Endothelial cell (in vitro differentiated cells): Measurements from ENCODE around the gene PLA2G10. TPM values are rescaled to one million over a fixed set of nuclear protein-coding genes. Genes with fewer than 3 reads are reported as not detected.
"Not testable (repeated sequence)": the region's sequence is repeated elsewhere in the genome, so short reads cannot be mapped to it uniquely, and the experiment has no call there.

ENCODE experiments used
- DNase-seq: peaks from one replicate; pipeline ENCODE4 v3.0.0; 2021; ENCODE audit warnings: low spot score
- H3K27ac Mint-ChIP-seq: one replicate; pipeline ENCODE4 v1.8.0; 2021; ENCODE audit warnings: mixed read lengths, inconsistent platforms; ENCODE audit not compliant: unreplicated experiment
- H3K27me3 Mint-ChIP-seq: one replicate; pipeline ENCODE4 v1.8.0; 2021; ENCODE audit warnings: mild to moderate bottlenecking, moderate library complexity, mixed read lengths, inconsistent platforms; ENCODE audit not compliant: unreplicated experiment
- H3K36me3 Mint-ChIP-seq: one replicate; pipeline ENCODE4 v1.8.0; 2021; ENCODE audit warnings: mild to moderate bottlenecking, low read depth, mixed read lengths, inconsistent platforms; ENCODE audit not compliant: unreplicated experiment
- H3K4me1 Mint-ChIP-seq: one replicate; pipeline ENCODE4 v1.8.0; 2021; ENCODE audit warnings: mild to moderate bottlenecking, mixed read lengths, inconsistent platforms; ENCODE audit not compliant: unreplicated experiment
- H3K4me3 Mint-ChIP-seq: one replicate; pipeline ENCODE4 v1.8.0; 2021; ENCODE audit warnings: mild to moderate bottlenecking, mixed read lengths, inconsistent platforms; ENCODE audit not compliant: unreplicated experiment
- H3K9me3 Mint-ChIP-seq: one replicate; pipeline ENCODE4 v1.8.0; 2021; ENCODE audit warnings: mixed read lengths, inconsistent platforms; ENCODE audit not compliant: unreplicated experiment
- long read RNA-seq: library from polyadenylated mRNA; unstranded; transcript quantifications from one replicate; pipeline ENCODE4 v2.0.0, GENCODE V29; 2020; ENCODE audit not compliant: unreplicated experiment
- total RNA-seq: library from RNA; stranded (reverse); fragmentation: NEBNext Ultra II Directional; extraction: Animal tissue kit (Norgen Biotek cat#: 25700); gene quantifications from one replicate; pipeline ENCODE4 v1.2.1, GENCODE V29; 2021; ENCODE audit not compliant: unreplicated experiment

PLA2G10 gene, protein sequence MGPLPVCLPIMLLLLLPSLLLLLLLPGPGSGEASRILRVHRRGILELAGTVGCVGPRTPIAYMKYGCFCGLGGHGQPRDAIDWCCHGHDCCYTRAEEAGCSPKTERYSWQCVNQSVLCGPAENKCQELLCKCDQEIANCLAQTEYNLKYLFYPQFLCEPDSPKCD
- total RNA-seq: 0.28 TPM
- long read RNA-seq: 0 reads

DNA sequence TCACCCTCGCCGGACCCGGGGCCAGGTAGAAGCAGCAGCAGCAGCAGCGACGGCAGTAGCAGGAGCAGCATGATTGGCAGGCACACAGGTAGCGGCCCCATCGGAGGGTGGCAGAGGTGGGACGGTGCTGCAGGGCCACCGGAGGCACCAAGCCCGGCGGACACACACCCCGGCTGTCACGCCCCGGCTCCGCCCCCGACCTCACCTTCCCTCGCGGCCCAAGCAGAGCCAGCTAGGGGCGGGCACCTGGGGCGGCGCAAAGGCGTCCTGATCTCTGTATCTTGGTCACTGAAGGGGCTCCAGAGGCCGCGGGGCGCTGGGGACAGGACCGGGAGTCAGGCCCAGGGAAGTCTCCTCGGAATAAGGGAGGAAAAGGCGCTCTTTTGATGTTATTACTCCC lies at the start of gene PLA2G10:
TSS of gene PLA2G10 (minus strand) at position 180 of the 400 bp plus-strand sequence. CDS start at position 101, 79 bp downstream.
- H3K36me3 Mint-ChIP-seq, H3K27ac Mint-ChIP-seq, H3K4me3 Mint-ChIP-seq, H3K9me3 Mint-ChIP-seq, DNase-seq, H3K4me1 Mint-ChIP-seq, H3K27me3 Mint-ChIP-seq: not testable (repeated sequence)

DNA sequence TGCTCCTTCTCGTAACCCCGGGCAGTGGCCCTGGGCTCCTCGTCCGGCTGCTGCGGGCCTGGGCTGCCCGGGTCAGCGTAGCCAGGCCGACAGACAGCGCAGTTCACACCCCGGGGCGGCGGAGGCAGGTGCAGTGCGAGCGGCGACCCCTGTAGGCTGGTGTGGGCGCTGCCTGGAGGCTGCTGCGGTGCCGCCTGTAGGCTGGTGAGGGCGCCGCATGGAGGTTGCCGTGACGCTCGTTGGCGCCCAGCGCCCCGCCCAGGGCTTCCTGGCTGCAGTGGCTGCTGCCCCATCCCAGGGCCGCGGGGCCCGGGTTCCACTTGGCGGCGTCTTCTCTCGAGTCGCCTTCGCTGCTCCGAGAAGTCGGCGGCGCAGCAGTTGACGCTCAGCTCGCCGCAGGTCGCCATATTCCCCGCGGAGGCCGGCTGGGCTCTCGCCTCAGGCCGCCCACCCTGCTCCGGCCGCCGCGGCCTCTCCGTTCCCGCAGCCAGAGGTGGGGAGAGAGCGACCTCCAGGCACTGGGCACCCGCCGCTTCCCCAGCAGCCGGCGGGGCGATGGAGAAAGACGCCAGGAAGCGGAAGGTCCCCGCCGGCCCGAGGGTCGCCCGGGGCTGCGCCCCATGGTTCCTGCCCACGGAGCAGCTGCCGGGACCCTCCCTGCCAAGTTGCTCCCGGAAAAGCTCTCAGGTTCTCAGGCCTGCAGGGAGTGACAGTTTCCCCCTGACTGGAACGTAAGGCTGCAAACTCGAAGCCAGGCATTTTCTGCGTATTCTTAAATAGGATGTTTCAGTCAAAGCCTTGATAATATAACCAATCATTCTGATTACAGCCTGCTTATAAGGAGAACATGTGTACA lies 48.4 kb upstream of the PLA2G10 start, which contains the start of gene NPIPA2:
TSS of gene NPIPA2 (plus strand) at position 261 of the 856 bp plus-strand sequence. CDS start 5,533 bp downstream, outside the sequence.
- not testable (repeated sequence) for H3K27ac Mint-ChIP-seq, H3K4me3 Mint-ChIP-seq, DNase-seq

DNA sequence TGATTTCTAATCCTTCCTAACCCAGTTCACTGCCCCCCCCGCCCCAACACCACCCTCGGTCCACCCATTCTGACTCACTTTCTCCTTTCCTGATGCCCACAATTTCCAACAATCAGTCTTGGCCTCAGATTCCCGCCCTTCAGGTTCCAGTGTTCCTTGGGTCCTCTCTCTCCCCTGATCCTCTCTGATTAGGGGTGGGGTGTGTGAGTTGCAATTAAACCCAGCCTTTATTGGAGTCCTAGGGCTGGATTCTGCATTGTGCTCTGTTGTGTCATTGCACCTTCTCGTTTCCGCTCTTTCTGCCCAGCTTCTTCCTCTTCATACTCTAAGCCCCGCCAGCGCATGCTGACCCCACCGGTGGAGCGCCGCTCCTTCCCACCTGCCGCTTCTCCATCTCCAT lies 47.7 kb upstream of the PLA2G10 start:
- not testable (repeated sequence) for DNase-seq, H3K27ac Mint-ChIP-seq, H3K4me3 Mint-ChIP-seq, H3K4me1 Mint-ChIP-seq, H3K36me3 Mint-ChIP-seq, H3K9me3 Mint-ChIP-seq, H3K27me3 Mint-ChIP-seq

More for the DNA sequence above, 48.4 kb upstream of the PLA2G10 start, which contains the start of gene NPIPA2:
- H3K27me3 Mint-ChIP-seq, H3K4me1 Mint-ChIP-seq, H3K9me3 Mint-ChIP-seq, H3K36me3 Mint-ChIP-seq: not testable (repeated sequence)

DNA sequence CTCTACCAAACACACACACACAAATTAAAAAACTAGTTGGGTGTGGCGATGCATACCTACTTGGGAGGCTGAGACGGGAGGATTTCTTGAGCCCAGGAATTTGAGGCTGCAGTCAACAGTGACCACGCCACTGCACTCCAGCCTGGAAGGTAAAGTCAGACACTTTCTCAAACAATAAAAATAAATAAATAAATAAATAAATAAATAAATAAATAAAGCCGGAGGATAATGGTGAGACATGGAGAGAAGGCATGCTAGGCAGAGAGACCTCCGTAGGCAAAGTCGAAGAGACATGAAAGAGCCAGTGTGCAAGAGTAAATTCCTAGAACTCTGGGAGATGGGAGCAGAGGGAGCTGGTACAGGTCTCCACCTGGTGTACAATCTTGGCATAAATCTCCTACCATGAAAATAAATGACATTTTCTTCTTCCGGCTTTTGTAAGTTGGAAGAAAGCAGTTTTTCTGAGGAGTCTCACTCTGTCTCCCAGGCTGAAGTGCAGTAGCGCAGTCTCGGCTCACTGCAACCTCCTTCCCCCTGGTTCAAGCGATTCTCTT lies 46.8 kb upstream of the PLA2G10 start:
- H3K4me3 Mint-ChIP-seq, DNase-seq, H3K9me3 Mint-ChIP-seq, H3K4me1 Mint-ChIP-seq, H3K36me3 Mint-ChIP-seq, H3K27ac Mint-ChIP-seq, H3K27me3 Mint-ChIP-seq: not testable (repeated sequence)

DNA sequence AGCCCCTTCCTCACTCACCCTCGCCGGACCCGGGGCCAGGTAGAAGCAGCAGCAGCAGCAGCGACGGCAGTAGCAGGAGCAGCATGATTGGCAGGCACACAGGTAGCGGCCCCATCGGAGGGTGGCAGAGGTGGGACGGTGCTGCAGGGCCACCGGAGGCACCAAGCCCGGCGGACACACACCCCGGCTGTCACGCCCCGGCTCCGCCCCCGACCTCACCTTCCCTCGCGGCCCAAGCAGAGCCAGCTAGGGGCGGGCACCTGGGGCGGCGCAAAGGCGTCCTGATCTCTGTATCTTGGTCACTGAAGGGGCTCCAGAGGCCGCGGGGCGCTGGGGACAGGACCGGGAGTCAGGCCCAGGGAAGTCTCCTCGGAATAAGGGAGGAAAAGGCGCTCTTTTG lies 39.1 kb upstream of the PLA2G10 start:
- H3K27ac Mint-ChIP-seq: not testable (repeated sequence)

DNA sequence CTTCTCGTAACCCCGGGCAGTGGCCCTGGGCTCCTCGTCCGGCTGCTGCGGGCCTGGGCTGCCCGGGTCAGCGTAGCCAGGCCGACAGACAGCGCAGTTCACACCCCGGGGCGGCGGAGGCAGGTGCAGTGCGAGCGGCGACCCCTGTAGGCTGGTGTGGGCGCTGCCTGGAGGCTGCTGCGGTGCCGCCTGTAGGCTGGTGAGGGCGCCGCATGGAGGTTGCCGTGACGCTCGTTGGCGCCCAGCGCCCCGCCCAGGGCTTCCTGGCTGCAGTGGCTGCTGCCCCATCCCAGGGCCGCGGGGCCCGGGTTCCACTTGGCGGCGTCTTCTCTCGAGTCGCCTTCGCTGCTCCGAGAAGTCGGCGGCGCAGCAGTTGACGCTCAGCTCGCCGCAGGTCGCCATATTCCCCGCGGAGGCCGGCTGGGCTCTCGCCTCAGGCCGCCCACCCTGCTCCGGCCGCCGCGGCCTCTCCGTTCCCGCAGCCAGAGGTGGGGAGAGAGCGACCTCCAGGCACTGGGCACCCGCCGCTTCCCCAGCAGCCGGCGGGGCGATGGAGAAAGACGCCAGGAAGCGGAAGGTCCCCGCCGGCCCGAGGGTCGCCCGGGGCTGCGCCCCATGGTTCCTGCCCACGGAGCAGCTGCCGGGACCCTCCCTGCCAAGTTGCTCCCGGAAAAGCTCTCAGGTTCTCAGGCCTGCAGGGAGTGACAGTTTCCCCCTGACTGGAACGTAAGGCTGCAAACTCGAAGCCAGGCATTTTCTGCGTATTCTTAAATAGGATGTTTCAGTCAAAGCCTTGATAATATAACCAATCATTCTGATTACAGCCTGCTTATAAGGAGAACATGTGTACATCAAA lies 9.3 kb upstream of the PLA2G10 start, which contains the start of gene NPIPA3:
TSS of gene NPIPA3 (plus strand) at position 256 of the 856 bp plus-strand sequence. CDS start 5,533 bp downstream, outside the sequence.
- not testable (repeated sequence) for H3K9me3 Mint-ChIP-seq, H3K27ac Mint-ChIP-seq, H3K36me3 Mint-ChIP-seq, H3K27me3 Mint-ChIP-seq, H3K4me3 Mint-ChIP-seq, H3K4me1 Mint-ChIP-seq, DNase-seq

More for the DNA sequence above, 39.1 kb upstream of the PLA2G10 start:
- not testable (repeated sequence) for H3K36me3 Mint-ChIP-seq, H3K9me3 Mint-ChIP-seq, H3K4me1 Mint-ChIP-seq, DNase-seq, H3K27me3 Mint-ChIP-seq, H3K4me3 Mint-ChIP-seq

DNA sequence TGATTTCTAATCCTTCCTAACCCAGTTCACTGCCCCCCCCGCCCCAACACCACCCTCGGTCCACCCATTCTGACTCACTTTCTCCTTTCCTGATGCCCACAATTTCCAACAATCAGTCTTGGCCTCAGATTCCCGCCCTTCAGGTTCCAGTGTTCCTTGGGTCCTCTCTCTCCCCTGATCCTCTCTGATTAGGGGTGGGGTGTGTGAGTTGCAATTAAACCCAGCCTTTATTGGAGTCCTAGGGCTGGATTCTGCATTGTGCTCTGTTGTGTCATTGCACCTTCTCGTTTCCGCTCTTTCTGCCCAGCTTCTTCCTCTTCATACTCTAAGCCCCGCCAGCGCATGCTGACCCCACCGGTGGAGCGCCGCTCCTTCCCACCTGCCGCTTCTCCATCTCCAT lies 8.6 kb upstream of the PLA2G10 start:
- H3K27ac Mint-ChIP-seq, DNase-seq, H3K36me3 Mint-ChIP-seq, H3K9me3 Mint-ChIP-seq, H3K27me3 Mint-ChIP-seq, H3K4me1 Mint-ChIP-seq, H3K4me3 Mint-ChIP-seq: not testable (repeated sequence)

DNA sequence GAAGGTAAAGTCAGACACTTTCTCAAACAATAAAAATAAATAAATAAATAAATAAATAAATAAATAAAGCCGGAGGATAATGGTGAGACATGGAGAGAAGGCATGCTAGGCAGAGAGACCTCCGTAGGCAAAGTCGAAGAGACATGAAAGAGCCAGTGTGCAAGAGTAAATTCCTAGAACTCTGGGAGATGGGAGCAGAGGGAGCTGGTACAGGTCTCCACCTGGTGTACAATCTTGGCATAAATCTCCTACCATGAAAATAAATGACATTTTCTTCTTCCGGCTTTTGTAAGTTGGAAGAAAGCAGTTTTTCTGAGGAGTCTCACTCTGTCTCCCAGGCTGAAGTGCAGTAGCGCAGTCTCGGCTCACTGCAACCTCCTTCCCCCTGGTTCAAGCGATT lies 7.8 kb upstream of the PLA2G10 start:
- H3K4me3 Mint-ChIP-seq, H3K27ac Mint-ChIP-seq, DNase-seq, H3K4me1 Mint-ChIP-seq, H3K9me3 Mint-ChIP-seq, H3K27me3 Mint-ChIP-seq, H3K36me3 Mint-ChIP-seq: not testable (repeated sequence)

DNA sequence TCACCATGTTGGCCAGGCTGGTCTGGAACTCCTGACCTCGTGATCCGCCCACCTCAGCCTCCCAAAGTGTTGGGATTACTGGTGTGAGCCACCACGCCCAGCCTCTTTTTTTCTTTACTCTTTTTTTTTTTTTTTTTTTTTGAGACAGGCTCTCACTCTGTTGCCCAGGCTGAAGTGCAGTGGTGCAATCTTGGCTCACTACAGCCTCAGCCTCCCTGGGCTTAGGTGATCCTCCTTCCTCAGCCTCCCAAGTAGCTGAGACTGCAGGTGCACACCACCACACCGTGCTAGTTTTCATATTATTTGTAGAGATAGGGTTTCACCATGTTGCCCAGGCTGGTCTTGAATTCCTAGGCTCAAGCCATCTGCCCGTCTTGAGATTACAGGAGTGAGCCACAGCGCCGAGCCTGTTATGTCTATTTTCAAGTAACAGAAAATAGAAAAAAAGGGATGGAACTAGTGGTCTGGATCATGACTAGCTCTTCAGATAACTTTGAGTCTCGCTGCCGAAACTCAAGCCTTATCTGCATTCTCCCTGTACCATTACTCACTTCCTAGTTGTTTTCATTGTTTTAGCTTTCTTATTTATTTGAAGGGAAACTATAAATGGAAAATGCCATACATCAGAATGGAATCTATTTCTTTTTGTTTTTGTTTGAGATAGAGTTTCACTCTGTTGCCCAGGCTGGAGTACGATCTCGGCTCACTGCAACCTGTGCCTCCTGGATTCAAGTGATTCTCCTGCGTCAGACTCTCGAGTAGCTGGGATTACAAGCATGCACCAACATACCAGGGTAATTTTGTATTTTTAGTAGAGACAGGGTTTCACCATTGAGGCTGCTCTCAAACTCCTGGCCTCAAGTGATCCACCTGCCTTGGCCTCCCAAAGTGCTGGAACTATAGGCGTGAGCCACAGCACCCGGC lies 8.0 kb downstream of the PLA2G10 start:
- not testable (repeated sequence) for H3K9me3 Mint-ChIP-seq, H3K36me3 Mint-ChIP-seq, H3K4me3 Mint-ChIP-seq, H3K27me3 Mint-ChIP-seq, H3K27ac Mint-ChIP-seq, DNase-seq, H3K4me1 Mint-ChIP-seq
